HL-60 (cell line): Measurements from ENCODE around the gene OR10C1.

ENCODE experiments used
- DNase-seq, 2 experiments: peaks; one replicate each; pipeline ENCODE4 v3.0.0-alpha.2; 2010 to 2020; ENCODE audit warnings: low read depth in 1 of 2, low spot score in 1 of 2
- H3K27ac ChIP-seq: fragments of 250-450 bp; sonication (Bioruptor Pico); replicated peaks from 2 replicates; pipeline ENCODE4 v1.5.1; 2020; ENCODE audit warnings: mild to moderate bottlenecking, moderate library complexity
- H3K27me3 ChIP-seq: fragments of 250-450 bp; sonication (Bioruptor Pico); 2 replicates; pipeline ENCODE4 v1.5.1; 2021; ENCODE audit warnings: mild to moderate bottlenecking, moderate library complexity; ENCODE audit not compliant: insufficient read depth, poor library complexity, severe bottlenecking
- H3K4me3 ChIP-seq: replicated peaks from 2 replicates; pipeline ENCODE4 v1.5.1; 2011; ENCODE audit warnings: mild to moderate bottlenecking, control low read depth, low read length; ENCODE audit not compliant: insufficient read depth
- GABPA ChIP-seq: IDR thresholded peaks from 2 replicates; pipeline ENCODE4 v1.6.1; 2012; ENCODE audit warnings: low read depth
- POLR2AphosphoS5 ChIP-seq: IDR thresholded peaks from 2 replicates; pipeline ENCODE4 v1.6.1; 2012; ENCODE audit warnings: low read depth
- SPI1 ChIP-seq: IDR thresholded peaks from 2 replicates; pipeline ENCODE4 v1.6.1; 2012; ENCODE audit warnings: low read depth, mild to moderate bottlenecking, borderline replicate concordance
- TF ChIP-seq, protein P1 (sequence below): IDR thresholded peaks from 2 replicates; pipeline ENCODE4 v1.6.1; 2012; ENCODE audit warnings: low read depth; ENCODE audit not compliant: insufficient replicate concordance
- TF ChIP-seq, protein P2 (sequence below): IDR thresholded peaks from one replicate; pipeline ENCODE4 v1.5.1; 2011; ENCODE audit warnings: low read length, control low read depth, inconsistent platforms; ENCODE audit not compliant: insufficient read depth

OR10C1 gene

DNA sequence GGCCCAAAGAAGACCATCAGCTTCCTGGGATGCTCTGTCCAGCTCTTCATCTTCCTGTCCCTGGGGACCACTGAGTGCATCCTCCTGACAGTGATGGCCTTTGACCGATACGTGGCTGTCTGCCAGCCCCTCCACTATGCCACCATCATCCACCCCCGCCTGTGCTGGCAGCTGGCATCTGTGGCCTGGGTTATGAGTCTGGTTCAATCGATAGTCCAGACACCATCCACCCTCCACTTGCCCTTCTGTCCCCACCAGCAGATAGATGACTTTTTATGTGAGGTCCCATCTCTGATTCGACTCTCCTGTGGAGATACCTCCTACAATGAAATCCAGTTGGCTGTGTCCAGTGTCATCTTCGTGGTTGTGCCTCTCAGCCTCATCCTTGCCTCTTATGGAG, 22.9 kb downstream of the OR10C1 start:
- TF ChIP-seq SPI1 (no peak), GABPA (no peak), POLR2AphosphoS5 (no peak)
- TF ChIP-seq, protein P1, sequence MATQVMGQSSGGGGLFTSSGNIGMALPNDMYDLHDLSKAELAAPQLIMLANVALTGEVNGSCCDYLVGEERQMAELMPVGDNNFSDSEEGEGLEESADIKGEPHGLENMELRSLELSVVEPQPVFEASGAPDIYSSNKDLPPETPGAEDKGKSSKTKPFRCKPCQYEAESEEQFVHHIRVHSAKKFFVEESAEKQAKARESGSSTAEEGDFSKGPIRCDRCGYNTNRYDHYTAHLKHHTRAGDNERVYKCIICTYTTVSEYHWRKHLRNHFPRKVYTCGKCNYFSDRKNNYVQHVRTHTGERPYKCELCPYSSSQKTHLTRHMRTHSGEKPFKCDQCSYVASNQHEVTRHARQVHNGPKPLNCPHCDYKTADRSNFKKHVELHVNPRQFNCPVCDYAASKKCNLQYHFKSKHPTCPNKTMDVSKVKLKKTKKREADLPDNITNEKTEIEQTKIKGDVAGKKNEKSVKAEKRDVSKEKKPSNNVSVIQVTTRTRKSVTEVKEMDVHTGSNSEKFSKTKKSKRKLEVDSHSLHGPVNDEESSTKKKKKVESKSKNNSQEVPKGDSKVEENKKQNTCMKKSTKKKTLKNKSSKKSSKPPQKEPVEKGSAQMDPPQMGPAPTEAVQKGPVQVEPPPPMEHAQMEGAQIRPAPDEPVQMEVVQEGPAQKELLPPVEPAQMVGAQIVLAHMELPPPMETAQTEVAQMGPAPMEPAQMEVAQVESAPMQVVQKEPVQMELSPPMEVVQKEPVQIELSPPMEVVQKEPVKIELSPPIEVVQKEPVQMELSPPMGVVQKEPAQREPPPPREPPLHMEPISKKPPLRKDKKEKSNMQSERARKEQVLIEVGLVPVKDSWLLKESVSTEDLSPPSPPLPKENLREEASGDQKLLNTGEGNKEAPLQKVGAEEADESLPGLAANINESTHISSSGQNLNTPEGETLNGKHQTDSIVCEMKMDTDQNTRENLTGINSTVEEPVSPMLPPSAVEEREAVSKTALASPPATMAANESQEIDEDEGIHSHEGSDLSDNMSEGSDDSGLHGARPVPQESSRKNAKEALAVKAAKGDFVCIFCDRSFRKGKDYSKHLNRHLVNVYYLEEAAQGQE = no peak
- TF ChIP-seq, protein P2, sequence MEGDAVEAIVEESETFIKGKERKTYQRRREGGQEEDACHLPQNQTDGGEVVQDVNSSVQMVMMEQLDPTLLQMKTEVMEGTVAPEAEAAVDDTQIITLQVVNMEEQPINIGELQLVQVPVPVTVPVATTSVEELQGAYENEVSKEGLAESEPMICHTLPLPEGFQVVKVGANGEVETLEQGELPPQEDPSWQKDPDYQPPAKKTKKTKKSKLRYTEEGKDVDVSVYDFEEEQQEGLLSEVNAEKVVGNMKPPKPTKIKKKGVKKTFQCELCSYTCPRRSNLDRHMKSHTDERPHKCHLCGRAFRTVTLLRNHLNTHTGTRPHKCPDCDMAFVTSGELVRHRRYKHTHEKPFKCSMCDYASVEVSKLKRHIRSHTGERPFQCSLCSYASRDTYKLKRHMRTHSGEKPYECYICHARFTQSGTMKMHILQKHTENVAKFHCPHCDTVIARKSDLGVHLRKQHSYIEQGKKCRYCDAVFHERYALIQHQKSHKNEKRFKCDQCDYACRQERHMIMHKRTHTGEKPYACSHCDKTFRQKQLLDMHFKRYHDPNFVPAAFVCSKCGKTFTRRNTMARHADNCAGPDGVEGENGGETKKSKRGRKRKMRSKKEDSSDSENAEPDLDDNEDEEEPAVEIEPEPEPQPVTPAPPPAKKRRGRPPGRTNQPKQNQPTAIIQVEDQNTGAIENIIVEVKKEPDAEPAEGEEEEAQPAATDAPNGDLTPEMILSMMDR = no peak
- Histone ChIP-seq H3K27ac (no peak overlapping the region), H3K27me3 (no peaks in the 10 kb centered on the region), H3K4me3 (no peak overlapping the region)
- DNase-seq = no peak

DNA sequence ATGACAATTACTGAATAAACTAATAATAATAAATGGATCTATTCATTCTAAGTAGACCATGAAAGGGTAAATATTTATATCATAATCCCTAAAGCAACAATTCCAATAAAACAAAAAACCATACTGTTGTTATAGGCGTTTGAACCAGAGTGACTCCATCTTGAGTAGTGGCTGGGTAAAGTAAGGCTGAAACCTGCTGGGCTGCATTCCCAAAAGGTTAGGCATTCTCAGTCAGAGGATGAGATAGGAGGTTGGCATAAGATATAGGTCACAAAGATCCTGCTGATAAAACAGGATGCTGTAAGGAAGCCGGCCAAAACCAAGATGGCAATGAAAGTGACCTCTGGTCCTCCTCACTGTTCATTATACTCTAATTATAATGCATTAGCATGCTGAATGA, 26.2 kb downstream of the OR10C1 start:
- TF ChIP-seq SPI1 (no peak), GABPA (no peak), POLR2AphosphoS5 (no peak)
- TF ChIP-seq, protein P1 = no peak
- TF ChIP-seq, protein P2 = no peak
- H3K4me3 ChIP-seq = no peak overlapping the region
- no peak for DNase-seq
- H3K27me3 ChIP-seq = peaks cover 3% of the 10 kb centered on the region
- H3K27ac ChIP-seq = no peak overlapping the region

DNA sequence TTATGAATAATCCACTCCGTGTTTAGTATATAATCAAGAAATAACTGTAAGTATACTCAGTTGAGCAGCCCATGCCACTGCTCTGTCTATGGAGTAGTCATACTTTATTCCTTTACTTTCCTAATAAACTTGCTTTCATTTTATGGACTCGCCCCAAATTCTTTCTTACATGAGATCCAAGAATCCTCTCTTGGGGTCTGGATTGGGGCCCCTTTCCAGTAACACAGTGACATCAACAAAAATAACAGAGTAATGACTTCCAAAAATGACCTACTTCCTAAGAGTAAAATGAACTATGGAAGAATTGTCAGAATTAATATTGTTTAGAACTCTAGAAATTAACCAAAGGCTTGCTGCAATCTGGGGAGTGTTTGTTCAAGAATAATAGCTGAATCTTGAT, 26.7 kb downstream of the OR10C1 start:
- H3K27ac ChIP-seq = no peak overlapping the region
- no peak overlapping the region for H3K4me3 ChIP-seq
- TF ChIP-seq, protein P1 = no peak
- no peak for TF ChIP-seq POLR2AphosphoS5
- TF ChIP-seq, protein P2 = no peak
- TF ChIP-seq GABPA = no peak
- TF ChIP-seq SPI1 = no peak

More for the DNA sequence above, 26.7 kb downstream of the OR10C1 start:
- H3K27me3 ChIP-seq = peaks cover 3% of the 10 kb centered on the region
- DNase-seq = no peak
